RWPE2 (cell line): ENCODE data around the gene GREM2.

Source experiments
- ATAC-seq: fragments of 200-7000 bp; cut with Tn5 transposase; 3 replicates; pipeline ENCODE4 v1.9.1; 2021; ENCODE audit warnings: low read depth
- DNase-seq: peaks from one replicate; pipeline ENCODE4 v3.0.0-alpha.2; 2020; ENCODE audit warnings: low spot score
- H3K27ac ChIP-seq: fragments of 450-650 bp; 2 replicates; pipeline ENCODE4 v1.5.1; 2017; ENCODE audit warnings: mild to moderate bottlenecking; ENCODE audit not compliant: poor library complexity, severe bottlenecking
- H3K27me3 ChIP-seq: fragments of 250-450 bp; sonication (Bioruptor Pico); 2 replicates; pipeline ENCODE4 v1.5.1; 2021; ENCODE audit warnings: mild to moderate bottlenecking, moderate library complexity; ENCODE audit not compliant: insufficient read depth, poor library complexity, severe bottlenecking
- H3K36me3 ChIP-seq: fragments of 250-450 bp; sonication (Bioruptor Pico); 2 replicates; pipeline ENCODE4 v1.5.1; 2020; ENCODE audit warnings: low read depth, mild to moderate bottlenecking, moderate library complexity
- H3K4me1 ChIP-seq: fragments of 250-450 bp; sonication (Bioruptor Pico); 2 replicates; pipeline ENCODE4 v1.5.1; 2021; ENCODE audit warnings: mild to moderate bottlenecking, moderate library complexity; ENCODE audit not compliant: insufficient read depth, poor library complexity, severe bottlenecking
- H3K4me3 ChIP-seq: fragments of 250-450 bp; sonication (Bioruptor Pico); 2 replicates; pipeline ENCODE4 v1.5.1; 2021; ENCODE audit warnings: mild to moderate bottlenecking, moderate library complexity; ENCODE audit not compliant: severe bottlenecking
- H3K9me3 ChIP-seq: fragments of 250-450 bp; sonication (Bioruptor Pico); 2 replicates; pipeline ENCODE4 v1.5.1; 2021; ENCODE audit warnings: mild to moderate bottlenecking, moderate library complexity; ENCODE audit not compliant: severe bottlenecking
- CTCF ChIP-seq: fragments of 450-650 bp; IDR thresholded peaks from one replicate; pipeline ENCODE4 v1.5.1; 2017; ENCODE audit warnings: mild to moderate bottlenecking, moderate library complexity; ENCODE audit not compliant: poor library complexity, severe bottlenecking

The GREM2 gene

GRCh38 chr1:240595476-240595875 is 16.5 kb downstream of the GREM2 start:
- no peaks in the 10 kb centered on the region for H3K9me3 ChIP-seq
- ATAC-seq (no peak), DNase-seq (no peak)
- no peak overlapping the region for H3K4me3 ChIP-seq
- no peak for TF ChIP-seq CTCF
- no peaks in the 10 kb centered on the region for H3K4me1 ChIP-seq
- H3K36me3 ChIP-seq, result no peaks in the 10 kb centered on the region
- no peak overlapping the region for H3K27ac ChIP-seq
- H3K27me3 ChIP-seq, result no peaks in the 10 kb centered on the region

GRCh38 chr1:240591564-240591963 is 20.4 kb downstream of the GREM2 start:
- DNase-seq (no peak), ATAC-seq (no peak)
- no peaks in the 10 kb centered on the region for H3K27me3 ChIP-seq
- no peak overlapping the region for H3K27ac ChIP-seq
- no peak overlapping the region for H3K4me3 ChIP-seq
- TF ChIP-seq CTCF, result no peak
- no peaks in the 10 kb centered on the region for H3K9me3 ChIP-seq
- H3K4me1 ChIP-seq, result no peaks in the 10 kb centered on the region
- H3K36me3 ChIP-seq, result no peaks in the 10 kb centered on the region

GRCh38 chr1:240591078-240591477 is 20.9 kb downstream of the GREM2 start:
- ATAC-seq (no peak), DNase-seq (no peak)
- Histone ChIP-seq H3K36me3 (no peaks in the 10 kb centered on the region), H3K4me1 (no peaks in the 10 kb centered on the region), H3K9me3 (no peaks in the 10 kb centered on the region), H3K27ac (no peak overlapping the region), H3K27me3 (no peaks in the 10 kb centered on the region), H3K4me3 (no peak overlapping the region)
- TF ChIP-seq CTCF, result no peak

- no peaks in the 10 kb centered on the region for H3K36me3 ChIP-seq
- no peak overlapping the region for H3K4me3 ChIP-seq
- ATAC-seq (no peak), DNase-seq (no peak)
- no peak for TF ChIP-seq CTCF
- no peaks in the 10 kb centered on the region for H3K4me1 ChIP-seq
- no peak overlapping the region for H3K27ac ChIP-seq
- no peaks in the 10 kb centered on the region for H3K9me3 ChIP-seq
- no peaks in the 10 kb centered on the region for H3K27me3 ChIP-seq
Observed at GRCh38 chr1:240589585-240590110, 22.3 kb downstream of the GREM2 start.

GRCh38 chr1:240586006-240586405 is 25.9 kb downstream of the GREM2 start:
- Histone ChIP-seq H3K27me3 (no peaks in the 10 kb centered on the region), H3K4me3 (no peak overlapping the region), H3K36me3 (no peaks in the 10 kb centered on the region), H3K9me3 (no peaks in the 10 kb centered on the region), H3K4me1 (no peaks in the 10 kb centered on the region), H3K27ac (no peak overlapping the region)
- no peak for TF ChIP-seq CTCF
- ATAC-seq, result no peak
- no peak for DNase-seq
